NCI-H1048 (cell line): Measurements from ENCODE around the gene DHPS.

ENCODE experiments used
- DNase-seq: peaks from one replicate; lab custom pipeline; 2025; lab: John Stamatoyannopoulos, UW

DHPS gene

DNA sequence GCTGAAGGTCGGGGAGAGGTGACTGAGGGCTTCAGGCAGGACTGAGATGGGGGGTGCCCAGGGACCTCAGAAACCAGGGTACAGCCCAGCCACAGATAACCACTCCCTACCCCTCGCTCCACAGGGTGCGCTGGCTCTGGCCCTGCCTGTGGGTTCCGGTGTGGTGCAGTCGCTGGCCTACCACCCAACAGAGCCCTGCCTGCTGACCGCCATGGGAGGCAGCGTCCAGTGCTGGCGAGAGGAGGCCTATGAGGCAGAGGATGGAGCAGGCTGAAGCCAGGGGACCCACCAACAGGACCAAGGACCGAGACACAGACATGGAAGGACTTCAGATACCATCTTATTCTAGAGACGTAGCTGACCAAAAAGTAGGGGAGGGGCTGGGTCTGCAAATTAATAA, 6.3 kb downstream of the DHPS start:
- no peak for DNase-seq

GRCh38 chr19:12672744-12673143, 8.9 kb downstream of the DHPS start:
- no peak for DNase-seq

DNA sequence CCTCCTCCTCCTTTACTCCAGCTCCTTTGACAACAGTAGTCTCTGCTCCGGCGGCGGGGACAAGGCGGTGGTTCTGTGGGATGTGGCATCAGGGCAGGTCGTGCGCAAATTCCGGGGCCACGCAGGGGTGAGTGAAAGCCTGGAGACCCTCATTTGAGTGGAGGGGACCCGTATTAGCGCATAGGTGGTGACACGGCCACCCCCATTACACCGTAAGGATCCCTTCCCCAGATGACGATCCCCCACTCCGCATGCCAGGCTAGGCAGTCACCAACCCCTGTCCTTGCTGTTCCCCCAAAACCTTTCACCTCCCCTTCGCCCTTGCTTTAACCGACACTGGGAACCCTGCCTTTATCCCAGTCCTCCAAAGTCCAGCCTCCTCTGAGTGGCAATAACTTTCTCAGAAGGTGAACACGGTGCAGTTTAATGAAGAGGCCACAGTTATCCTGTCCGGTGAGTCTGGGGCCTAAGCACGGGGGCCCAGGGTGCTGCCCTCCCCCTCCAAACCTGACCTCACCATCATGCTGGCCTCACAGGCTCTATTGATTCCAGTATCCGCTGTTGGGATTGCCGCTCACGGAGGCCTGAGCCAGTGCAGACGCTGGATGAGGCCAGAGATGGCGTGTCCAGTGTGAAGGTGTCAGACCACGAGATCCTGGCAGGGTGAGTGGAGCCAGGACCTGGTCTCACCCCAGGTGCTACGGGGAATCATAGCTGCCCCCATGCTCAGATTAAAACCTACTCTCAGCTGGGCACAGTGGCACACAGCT, 11.3 kb downstream of the DHPS start:
- no peak for DNase-seq

GRCh38 chr19:12669270-12670158, 12.2 kb downstream of the DHPS start:
- peak; percentile 44 for DNase-seq

GRCh38 chr19:12668932-12669269, 12.8 kb downstream of the DHPS start:
- no peak for DNase-seq

GRCh38 chr19:12668346-12668745, 13.3 kb downstream of the DHPS start:
- no peak for DNase-seq

DNA sequence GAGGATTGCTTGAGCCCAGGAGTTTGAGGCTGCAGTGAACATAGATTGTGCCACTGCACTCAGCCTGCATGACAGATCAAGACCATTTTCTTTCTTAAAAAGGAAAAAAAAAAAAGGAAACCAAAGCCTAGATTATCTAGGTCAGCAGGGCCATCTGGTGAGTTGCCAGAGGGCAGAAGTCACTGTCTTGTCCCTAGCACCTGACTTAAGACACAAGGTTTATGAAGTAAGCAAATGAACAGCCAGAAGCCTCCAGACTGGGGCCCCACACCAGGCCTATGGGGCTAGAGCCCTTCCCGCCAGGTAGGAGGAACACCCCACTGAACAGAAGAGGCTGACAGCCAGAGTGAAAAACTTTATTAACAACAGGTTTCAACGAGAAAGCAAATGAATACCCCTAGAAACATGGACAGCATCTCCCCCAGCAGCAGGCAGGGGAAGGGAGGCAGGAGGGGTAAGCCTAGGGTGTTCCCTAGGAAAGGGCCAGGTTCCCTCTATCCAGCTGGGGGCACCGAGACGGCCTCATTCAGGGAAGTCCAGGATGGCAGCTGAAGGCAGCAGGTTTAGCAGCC, 13.9 kb downstream of the DHPS start:
- no peak for DNase-seq

DNA sequence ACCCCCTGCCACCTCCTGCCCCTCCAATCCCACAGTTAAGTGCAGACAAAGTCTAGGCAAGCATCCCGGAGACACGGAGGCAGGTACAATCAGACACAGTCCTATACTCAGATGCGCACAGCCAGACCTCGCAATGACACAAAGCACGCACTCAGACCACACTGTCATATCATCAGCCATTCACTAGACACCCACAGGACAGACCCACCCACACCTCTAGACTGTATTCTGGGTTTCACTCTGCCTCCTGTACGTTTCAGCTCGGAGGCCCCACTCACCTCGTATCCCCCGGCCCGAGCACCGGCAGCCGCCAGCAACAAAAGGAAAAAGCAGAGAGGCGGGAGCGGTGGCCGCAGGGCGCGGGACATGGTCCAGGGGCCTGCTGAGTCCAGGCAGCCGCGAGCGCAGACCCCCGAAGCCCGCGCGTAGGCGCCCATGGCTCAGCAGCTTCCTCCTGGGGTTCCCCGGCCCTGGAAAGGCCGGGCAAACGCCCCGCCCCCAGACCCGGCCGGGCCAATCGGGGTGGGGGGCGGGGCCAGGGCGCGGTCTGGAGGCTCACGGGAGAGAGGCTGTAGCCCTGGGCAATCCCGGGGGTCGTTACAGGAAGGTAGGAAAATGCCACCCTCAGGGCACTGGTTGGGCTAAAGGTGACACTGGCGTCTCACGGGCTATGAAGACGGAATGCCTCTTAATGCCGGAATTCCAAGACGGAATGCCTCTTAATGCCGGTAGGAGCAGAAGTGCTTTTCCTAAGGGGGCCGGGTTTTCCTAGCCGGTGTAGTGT, 15.2 kb downstream of the DHPS start, which contains the start of the genes MAN2B1 and WDR83:
TSS of gene MAN2B1 (minus strand) at position 478 of the 784 bp plus-strand sequence. CDS start at position 437, 41 bp downstream.
TSS of gene WDR83 (plus strand) at position 543 of the 784 bp plus-strand sequence. CDS start 2,984 bp downstream, outside the sequence.
- DNase-seq, result peak; percentile 51

- DNase-seq, result no peak
Observed at GRCh38 chr19:12665671-12666264, 15.9 kb downstream of the DHPS start.

GRCh38 chr19:12665281-12665573, 16.5 kb downstream of the DHPS start:
- DNase-seq, result no peak

GRCh38 chr19:12664406-12665280, 17.0 kb downstream of the DHPS start:
- no peak for DNase-seq

DNA sequence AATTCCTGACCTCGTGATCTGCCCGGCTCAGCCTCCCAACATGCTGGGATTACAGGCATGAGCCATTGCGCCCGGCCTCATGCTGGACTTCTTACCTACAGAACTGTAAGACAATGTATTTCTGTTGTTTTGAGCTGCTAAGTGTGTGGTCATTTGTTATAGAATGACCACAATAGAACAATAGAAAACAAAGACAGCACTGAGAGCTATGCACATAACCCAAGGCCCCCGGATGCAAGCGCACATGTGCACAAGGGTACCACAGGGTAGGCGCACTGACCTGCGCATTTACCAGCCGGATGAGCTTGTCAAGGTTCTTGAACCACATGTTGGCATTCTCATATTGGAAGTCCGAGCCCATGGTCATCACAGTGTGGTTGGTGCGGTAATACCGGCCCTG, 20.7 kb downstream of the DHPS start:
- no peak for DNase-seq

DNA sequence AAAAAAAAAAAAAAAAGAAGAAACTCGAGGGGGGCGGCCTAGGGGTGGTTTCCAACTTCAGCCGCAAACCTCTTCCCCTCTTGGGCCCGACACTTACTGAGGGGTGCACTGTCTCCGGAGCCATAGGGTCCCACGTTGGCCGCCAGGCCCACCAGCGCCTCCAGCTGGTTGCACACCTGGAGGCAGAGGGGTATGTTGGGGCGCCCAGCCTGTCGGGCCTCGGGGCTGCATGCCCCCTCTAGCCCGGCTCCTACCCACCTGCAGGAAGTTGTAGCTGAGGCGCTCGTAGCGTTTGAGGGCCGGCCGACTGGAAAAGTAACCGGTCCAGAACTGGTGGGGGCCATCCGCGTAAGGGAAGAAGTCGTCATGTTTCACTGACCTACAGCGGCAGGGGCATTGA, 23.7 kb downstream of the DHPS start:
- DNase-seq, result no peak

DNA sequence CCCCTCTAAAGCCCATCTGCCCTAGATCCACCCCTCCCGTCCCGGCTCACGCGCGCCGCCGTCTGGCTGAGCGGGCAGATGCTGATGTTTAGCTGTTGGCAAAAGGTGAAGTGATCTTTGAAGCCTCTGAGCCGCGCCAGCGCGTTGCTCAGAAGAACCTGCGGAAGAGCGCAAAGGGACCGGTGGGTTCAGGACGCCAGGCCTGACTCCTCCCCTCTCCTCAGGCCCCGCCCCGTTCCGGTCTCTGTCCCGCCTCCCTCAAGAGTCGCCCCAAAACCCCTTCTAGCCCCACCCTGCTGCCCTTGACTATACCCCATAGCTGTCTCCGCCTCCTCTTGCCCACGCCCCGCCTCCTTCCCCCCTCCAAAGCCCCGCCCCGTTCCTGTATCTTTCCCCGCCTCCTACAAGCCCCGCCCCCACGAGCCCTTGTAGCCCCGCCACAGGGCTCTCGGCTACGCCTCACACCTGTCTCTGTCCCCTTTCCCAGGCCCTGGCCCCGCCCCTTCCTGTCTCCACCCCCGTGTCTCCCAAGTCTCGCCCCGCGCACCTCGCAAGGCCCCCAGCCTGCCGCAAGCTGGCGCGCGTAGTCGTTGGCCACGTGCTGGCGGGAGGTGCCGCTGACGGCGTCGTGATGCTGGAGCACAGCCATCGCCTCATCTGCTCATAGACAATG, 24.6 kb downstream of the DHPS start:
- DNase-seq, result no peak

DNA sequence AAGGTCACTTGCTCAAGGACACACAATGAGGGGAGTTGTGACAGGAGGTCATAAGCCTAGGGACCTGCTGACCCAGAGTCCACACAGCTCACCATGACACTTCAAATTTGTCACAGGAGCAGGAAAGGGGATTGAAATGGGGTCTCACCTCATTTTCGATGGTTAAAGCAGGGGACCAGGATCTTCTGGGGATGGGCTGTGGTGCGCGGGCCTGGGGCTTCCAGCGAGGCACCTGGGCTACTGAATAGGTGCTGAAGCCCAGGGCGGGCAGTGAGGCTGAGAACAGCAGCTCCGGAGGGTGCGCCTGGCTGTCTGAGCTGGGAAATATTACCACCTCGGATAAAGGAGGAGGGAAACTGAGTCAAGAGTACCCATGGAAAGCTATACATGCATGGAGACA, 26.1 kb downstream of the DHPS start:
- DNase-seq, result no peak

GRCh38 chr19:12652219-12652618, 29.5 kb downstream of the DHPS start:
- DNase-seq, result no peak

DNA sequence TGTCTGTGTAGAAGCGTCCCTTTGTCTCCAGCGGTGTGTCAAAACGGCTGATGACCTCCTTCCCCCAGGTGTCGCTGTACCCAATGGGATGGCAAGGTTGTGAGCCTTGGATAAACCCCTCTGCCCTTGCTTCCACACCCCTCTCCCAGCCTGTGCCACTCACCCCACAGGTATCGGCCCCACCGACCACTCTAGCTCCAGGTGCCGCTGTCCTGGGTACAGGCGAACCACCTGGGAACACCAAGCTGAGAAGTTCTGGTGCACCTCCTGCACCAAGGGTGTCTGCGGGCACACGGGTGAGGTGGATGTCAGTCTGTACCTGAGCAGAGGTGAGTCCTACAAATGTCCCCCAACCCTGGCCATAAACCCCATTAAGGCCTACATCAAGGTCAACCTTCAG, 31.7 kb downstream of the DHPS start:
- DNase-seq, result no peak

DNA sequence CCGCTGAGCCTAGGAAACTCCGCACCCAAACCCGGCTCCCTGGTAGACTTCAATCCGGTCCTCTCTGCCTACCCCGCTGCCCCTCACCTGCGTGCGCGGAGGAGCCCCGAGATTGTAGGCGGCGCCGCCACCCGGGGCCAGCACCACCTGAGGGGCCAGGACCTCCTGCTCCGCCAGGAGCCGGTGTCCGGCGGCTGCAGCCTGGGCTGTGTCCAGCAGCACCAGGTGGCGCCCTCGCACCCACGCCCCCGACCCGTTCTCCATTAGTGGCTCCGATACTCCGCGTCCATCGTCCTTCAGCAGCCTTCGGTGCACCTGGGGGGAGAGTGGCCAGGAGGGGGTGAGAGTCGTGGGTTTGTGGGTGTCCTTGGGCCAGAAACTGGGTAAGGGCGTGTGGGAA, 33.6 kb downstream of the DHPS start:
- no peak for DNase-seq

DNA sequence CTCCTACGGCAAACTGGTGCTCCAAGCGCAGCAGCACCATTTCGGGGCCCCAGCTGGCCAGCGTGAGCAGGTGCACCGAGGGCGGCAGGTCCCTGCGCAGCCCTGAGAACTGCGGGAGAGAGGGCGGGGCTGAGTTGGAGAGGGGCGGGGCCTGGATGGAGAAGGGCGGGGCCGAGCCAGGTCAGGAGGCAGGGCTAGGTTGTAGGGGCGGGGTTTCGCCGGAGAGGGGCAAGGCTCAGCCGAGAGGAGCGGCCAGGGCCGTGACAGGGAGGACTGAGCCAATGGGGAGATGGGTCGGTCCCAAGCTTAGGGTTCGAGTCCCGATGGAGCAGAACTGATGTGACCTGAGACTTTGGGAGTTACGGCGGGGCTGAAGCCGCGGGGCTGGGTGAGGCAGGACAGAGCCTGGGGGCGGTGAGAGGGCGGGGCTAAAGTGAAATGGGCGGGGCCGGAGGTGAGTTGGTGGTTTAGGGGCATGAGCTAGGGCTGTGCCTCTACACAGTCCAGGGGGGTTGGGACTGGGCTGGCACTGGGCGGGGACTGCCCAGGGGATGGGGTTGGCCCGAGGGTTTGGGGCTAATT, 34.1 kb downstream of the DHPS start:
- peak; percentile 59 for DNase-seq

DNA sequence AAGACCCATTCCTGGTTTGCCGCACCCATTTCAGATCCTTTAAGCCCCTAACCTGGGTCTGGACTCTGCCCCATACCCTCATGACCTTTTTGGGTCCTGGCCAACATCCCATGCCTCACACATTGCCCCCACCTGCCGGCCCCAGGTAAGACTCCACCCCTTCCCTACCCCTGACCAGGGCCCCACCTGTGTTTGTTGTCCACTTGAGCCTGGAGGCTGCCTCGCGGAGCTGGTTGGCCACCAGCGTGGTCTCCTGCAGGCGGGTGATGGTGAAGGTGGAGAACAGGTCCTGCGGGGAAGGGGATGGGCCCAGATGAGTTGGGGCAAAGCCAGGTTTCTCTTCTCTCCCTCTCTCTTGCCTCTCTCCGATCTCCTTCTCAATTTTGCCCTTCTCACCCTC, 34.6 kb downstream of the DHPS start:
- DNase-seq, result no peak
